Pancreas (tissue), 10 donors: Measurements from ENCODE around the gene BACH2. TPM values are rescaled to one million over a fixed set of nuclear protein-coding genes. Genes with fewer than 3 reads are reported as not detected.

Source experiments
- ATAC-seq, 4 donors: fragments of 200-7000 bp; cut with Tn5 transposase; one replicate each; pipeline versions ENCODE4 v1.8.0 to v1.9.1; 2020; ENCODE audit warnings: mild to moderate bottlenecking in 4 of 4, moderate library complexity in 4 of 4
- DNase-seq, 6 donors: peaks; one replicate each; pipeline ENCODE4 v3.0.0-alpha.2; 2020
- FAIRE-seq: peaks from 2 replicates; lab custom pipeline; 2012; peaks lifted over from hg19 to GRCh38; lab: Jason Lieb, UNC
- H3K27ac ChIP-seq, 4 donors: fragments of 200-600 bp; sonication (generic); 1 replicate in 3 of 4; 2 replicates in 1 of 4; pipeline versions ENCODE4 v1.5.0 to v1.8.0; 2020
- H3K27me3 ChIP-seq, 4 donors: fragments of 200-600 bp; one replicate each; pipeline ENCODE4 v1.8.0; 2021
- H3K36me3 ChIP-seq, 3 donors: fragments of 200-600 bp; sonication (generic) in 1 of 3; one replicate each; pipeline versions ENCODE4 v1.5.0 to v1.8.0; 2020 to 2021
- H3K4me1 ChIP-seq, 3 donors: fragments of 200-600 bp; one replicate each; pipeline ENCODE4 v1.8.0; 2021
- H3K4me3 ChIP-seq, 4 donors: fragments of 200-600 bp; sonication (generic) in 2 of 4; one replicate each; pipeline versions ENCODE4 v1.5.0 to v1.8.0; 2020 to 2021
- H3K9me3 ChIP-seq, 4 donors: fragments of 200-600 bp; one replicate each; pipeline ENCODE4 v1.8.0; 2021
- WGBS, 2 donors: extraction: QIAGEN DNeasy Blood & Tissue Kit; methylation state at CpG; one replicate each; pipeline ENCODE4 v1.1.7; 2013; 5-methylcytosine and 5-hydroxymethylcytosine counted together
- intact Hi-C, 3 donors: fragments of 100-400 bp; cut with DNase I; formaldehyde crosslinking; loops; one replicate each; pipeline versions ENCODE4 v1.11.1 to v1.14.2; 2022
- polyA plus RNA-seq, 2 donors: library from polyadenylated mRNA; stranded (reverse); fragments of 200-250 nt; gene quantifications; one replicate each; pipeline ENCODE4 v1.2.3, GENCODE V29; 2013
- total RNA-seq, 6 donors: library from RNA; stranded (reverse); fragmentation: NEBNext Ultra II Directional in 4 of 6; extraction: Animal tissue kit (Norgen Biotek cat#: 25700) in 4 of 6; gene quantifications; one replicate each; pipeline versions ENCODE4 v1.2.1 to v1.2.4, GENCODE V29; 2021 to 2023
- TF ChIP-seq, protein P1 (sequence below), 4 donors: fragments of 200-600 bp; sonication (generic) in 3 of 4; IDR thresholded peaks; one replicate each; pipeline versions ENCODE4 v1.5.0 to v1.8.0; 2021; ENCODE audit warnings: antibody characterized with exemption in 4 of 4
- donor health status: healthy with polysubstance abuse.
- donor health status: DM: no; HTN: no; CAD: no; lungs with moderate emphysema.
- donor health status: DM: no; HTN: no; CAD: no.
- donor health status: control.
- donor health status: control.
- donor health status: Bipolar disorder and iron deficiency.
- donor health status: DM: yes; HTN: yes; CAD: no.
- donor health status: DM: no; HTN: no; CAD: no.
- donor health status: DM: no; HTN: no; CAD: no.
- donor health status: DM: yes; HTN: yes; CAD: no.

The BACH2 gene
- total and polyA plus RNA-seq, 8 donors: 0.61 to 8.0 (median 4.9) TPM

DNA sequence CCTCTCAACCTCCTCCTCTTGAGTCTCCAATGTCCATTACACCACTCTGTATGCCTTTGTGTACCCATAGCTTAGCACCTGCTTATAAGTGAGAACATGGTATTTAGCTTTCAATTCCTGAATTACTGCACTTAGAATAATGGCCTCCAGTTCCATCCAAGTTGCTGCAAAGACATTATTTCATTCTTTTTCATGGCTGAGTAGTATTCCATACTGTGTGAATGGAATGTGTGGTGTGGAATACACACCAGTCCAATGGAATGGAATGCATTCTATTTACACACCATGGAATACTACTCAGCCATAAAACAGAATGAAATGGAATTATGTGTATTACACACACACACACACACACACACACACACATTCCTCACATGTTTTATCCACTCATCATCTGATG, 116.1 kb downstream of the BACH2 start:
- Histone ChIP-seq H3K4me1 (peaks cover 12 to 38% (median 17%) of the 10 kb centered on the region in 3 donors), H3K27me3 (no peaks in the 10 kb centered on the region), H3K27ac (no peak overlapping the region), H3K36me3 (no peaks in the 10 kb centered on the region), H3K4me3 (no peak overlapping the region), H3K9me3 (no peaks in the 10 kb centered on the region)
- TF ChIP-seq, protein P1, sequence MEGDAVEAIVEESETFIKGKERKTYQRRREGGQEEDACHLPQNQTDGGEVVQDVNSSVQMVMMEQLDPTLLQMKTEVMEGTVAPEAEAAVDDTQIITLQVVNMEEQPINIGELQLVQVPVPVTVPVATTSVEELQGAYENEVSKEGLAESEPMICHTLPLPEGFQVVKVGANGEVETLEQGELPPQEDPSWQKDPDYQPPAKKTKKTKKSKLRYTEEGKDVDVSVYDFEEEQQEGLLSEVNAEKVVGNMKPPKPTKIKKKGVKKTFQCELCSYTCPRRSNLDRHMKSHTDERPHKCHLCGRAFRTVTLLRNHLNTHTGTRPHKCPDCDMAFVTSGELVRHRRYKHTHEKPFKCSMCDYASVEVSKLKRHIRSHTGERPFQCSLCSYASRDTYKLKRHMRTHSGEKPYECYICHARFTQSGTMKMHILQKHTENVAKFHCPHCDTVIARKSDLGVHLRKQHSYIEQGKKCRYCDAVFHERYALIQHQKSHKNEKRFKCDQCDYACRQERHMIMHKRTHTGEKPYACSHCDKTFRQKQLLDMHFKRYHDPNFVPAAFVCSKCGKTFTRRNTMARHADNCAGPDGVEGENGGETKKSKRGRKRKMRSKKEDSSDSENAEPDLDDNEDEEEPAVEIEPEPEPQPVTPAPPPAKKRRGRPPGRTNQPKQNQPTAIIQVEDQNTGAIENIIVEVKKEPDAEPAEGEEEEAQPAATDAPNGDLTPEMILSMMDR (IDR thresholded peaks at IDR 0.05): no peak
- DNase-seq: no peak
- ATAC-seq: no peak
- FAIRE-seq: no peak
- intact Hi-C loops: no loop called here

DNA sequence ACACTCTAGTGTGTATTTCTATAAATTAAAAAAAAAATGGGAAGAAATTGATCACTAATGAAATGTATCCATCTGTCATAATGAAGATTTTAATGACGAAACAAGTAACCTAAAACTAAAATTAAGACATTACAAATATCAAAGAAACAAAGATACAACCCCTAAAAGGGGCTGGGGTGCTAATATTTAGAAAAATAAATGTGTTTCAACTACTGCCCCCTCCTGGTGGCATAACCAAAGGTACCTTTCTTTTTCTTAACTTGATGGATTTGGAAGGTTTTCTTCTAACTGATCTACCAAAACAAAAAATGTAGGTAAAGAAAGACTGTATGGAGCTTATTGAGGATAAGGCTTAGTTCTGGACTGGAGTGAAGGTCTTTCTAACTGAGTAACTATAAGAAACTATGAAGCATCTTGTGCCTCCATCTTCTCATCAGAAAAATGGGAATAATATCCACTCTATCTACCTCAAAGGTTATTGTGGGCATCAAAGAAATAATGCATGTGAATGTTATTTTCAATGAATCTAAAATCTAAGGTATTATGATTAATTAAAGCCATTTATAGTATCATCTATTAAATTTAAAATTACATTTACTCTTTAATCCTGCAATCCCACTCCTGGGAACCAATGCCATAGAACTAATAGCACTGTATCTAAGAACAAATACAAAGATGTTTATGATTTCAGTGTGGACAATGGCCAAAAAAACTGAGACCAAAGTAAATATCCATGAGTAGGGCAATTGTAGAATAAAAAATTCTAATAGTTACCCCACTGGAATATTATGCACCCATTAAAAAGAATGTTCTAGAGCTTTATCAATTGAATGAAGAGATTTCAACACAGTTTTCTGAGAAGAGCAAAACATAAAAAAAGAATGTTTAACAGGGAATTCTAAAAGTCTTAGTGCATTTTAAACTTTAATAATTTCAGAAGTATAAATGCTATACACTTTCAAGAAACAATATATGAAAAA, 117.2 kb downstream of the BACH2 start:
- Histone ChIP-seq H3K9me3 (no peaks in the 10 kb centered on the region), H3K4me3 (no peak overlapping the region), H3K27me3 (no peaks in the 10 kb centered on the region), H3K27ac (no peak overlapping the region), H3K4me1 (peaks cover 12 to 28% (median 15%) of the 10 kb centered on the region in 3 donors), H3K36me3 (no peaks in the 10 kb centered on the region)
- ATAC-seq (no peak), FAIRE-seq (no peak), DNase-seq (no peak)
- TF ChIP-seq, protein P1 (IDR thresholded peaks at IDR 0.05): peak in 2 of 4 donors; percentile 16 to 38
- intact Hi-C loops: no loop called here
- WGBS, 2 donors: 88 to 100% methylated on average over 1 of the region's 1 CpG

DNA sequence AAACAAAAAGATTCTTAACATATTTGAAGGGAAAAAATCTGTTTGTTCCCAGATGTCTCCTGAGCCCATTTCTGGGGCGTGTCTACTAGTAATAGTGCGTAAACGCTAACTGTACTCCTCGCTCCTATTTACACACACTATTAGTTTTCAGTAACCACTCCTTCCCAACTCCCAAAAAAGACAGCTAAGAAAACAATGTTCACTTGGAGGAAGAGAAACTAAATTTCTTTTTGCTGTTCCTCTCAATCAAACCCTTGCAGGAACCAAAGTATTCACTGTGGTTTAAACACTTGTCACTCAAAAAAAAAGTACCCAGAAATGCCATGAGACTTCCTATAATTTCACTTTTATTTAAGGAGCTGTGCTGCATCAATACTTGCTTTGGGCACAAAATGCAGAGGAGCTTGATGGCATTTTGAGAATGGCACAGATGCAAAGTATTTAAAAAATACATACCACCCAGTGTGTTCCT, 118.2 kb downstream of the BACH2 start:
- Histone ChIP-seq H3K27ac (no peak overlapping the region), H3K27me3 (no peaks in the 10 kb centered on the region), H3K4me1 (peaks cover 4 to 17% (median 5%) of the 10 kb centered on the region in 3 donors), H3K9me3 (no peaks in the 10 kb centered on the region), H3K4me3 (no peak overlapping the region), H3K36me3 (no peaks in the 10 kb centered on the region)
- TF ChIP-seq, protein P1 (IDR thresholded peaks at IDR 0.05): no peak
- no peak for FAIRE-seq
- ATAC-seq: peak; percentile 42 to 54 (median 52)
- WGBS, 2 donors: 37% methylated on average over 4 of the region's 4 CpGs
- intact Hi-C loops: no loop called here
- no peak for DNase-seq

DNA sequence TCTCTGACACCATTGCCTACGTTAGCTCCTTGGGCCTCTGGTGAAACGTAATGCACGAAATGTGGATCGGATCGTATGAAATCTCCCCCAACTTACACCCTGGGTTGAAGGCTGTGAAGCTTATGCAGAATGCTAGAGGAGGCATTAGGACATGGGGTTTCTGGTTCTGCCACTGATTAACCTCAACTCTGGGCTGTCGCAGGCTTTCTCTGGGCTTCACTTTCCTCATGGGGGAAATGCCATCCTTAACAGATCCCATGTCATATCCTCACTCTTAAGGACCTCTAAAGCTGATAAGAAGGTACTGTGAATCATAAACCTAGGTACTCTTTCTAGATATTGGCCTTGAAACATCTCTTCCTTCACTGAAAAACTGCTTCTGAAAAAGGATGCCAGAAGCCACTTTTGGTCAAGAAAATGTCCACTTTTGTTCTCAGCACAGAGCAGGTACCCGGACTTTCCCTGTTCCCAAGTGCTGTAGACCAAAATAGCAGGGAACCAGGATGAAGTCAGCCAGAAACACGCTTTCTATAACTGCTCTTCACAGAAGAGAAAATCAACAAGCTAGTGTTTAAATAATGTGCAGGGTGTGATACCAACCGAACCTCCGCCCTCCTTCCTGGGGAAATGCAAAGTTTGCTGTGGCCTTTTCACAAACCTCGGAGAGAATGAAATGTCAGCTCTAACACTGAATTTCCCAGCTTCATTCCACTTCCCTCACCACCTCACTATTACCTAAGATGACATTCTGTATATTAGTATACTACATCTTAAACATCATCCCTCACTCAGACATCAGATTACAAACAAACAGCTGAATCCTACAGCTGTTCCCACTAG, 118.9 kb downstream of the BACH2 start:
- H3K9me3 ChIP-seq: no peaks in the 10 kb centered on the region
- ATAC-seq (peak in 3 of 4 donors; percentile 22 to 69 (median 54)), DNase-seq (no peak), FAIRE-seq (no peak)
- H3K36me3 ChIP-seq: no peaks in the 10 kb centered on the region
- H3K27me3 ChIP-seq: no peaks in the 10 kb centered on the region
- H3K4me1 ChIP-seq: peaks cover 0 to 11% (median 0%) of the 10 kb centered on the region in 3 donors
- 65 to 69% methylated on average over 11 of the region's 11 CpGs for WGBS, 2 donors
- TF ChIP-seq, protein P1 (IDR thresholded peaks at IDR 0.05): no peak
- H3K27ac ChIP-seq: no peak overlapping the region
- no peak overlapping the region for H3K4me3 ChIP-seq
- intact Hi-C loops: no loop called here
